SW 1271 (cell line): ENCODE measurements around the gene RELN.

ENCODE experiments used
- DNase-seq, 2 experiments: peaks; one replicate each; lab custom pipeline; 2025; lab: John Stamatoyannopoulos, UW

Gene RELN

GRCh38 chr7:103989785-103990767, 618 bp upstream of the RELN start:
- DNase-seq, result no peak

- no peak for DNase-seq
These were observed 824 bp downstream of the RELN start for GRCh38 chr7:103988468-103989199.

- no peak for DNase-seq
These were observed 2.0 kb downstream of the RELN start for GRCh38 chr7:103987451-103987850.

GRCh38 chr7:103985565-103986126, 3.8 kb downstream of the RELN start:
- DNase-seq, result no peak

GRCh38 chr7:103984050-103984449, 5.4 kb downstream of the RELN start:
- no peak for DNase-seq

GRCh38 chr7:103983201-103983977, 6.1 kb downstream of the RELN start:
- DNase-seq, result no peak

GRCh38 chr7:103981003-103981423, 8.4 kb downstream of the RELN start:
- no peak for DNase-seq

GRCh38 chr7:103972779-103973434, 16.6 kb downstream of the RELN start:
- DNase-seq, result no peak

GRCh38 chr7:103967401-103967800, 22.1 kb downstream of the RELN start:
- no peak for DNase-seq

- no peak for DNase-seq
These were observed 22.7 kb downstream of the RELN start for GRCh38 chr7:103966593-103967277.

- no peak for DNase-seq
These were observed 25.2 kb downstream of the RELN start for GRCh38 chr7:103964269-103964668.

- no peak for DNase-seq
These were observed 27.4 kb downstream of the RELN start for GRCh38 chr7:103962070-103962469.

GRCh38 chr7:103958284-103958818, 31.1 kb downstream of the RELN start:
- no peak for DNase-seq

GRCh38 chr7:103955985-103956384, 33.5 kb downstream of the RELN start:
- DNase-seq, result no peak

GRCh38 chr7:103952408-103952807, 37.0 kb downstream of the RELN start:
- no peak for DNase-seq

- no peak for DNase-seq
These were observed 38.1 kb downstream of the RELN start for GRCh38 chr7:103951311-103951710.

GRCh38 chr7:103949374-103949773, 40.1 kb downstream of the RELN start:
- DNase-seq, result no peak

GRCh38 chr7:103947026-103947655, 42.3 kb downstream of the RELN start:
- DNase-seq, result no peak

GRCh38 chr7:103944230-103944900, 45.1 kb downstream of the RELN start:
- DNase-seq, result no peak
